ENCODE measurements around the gene DZIP1. TPM values are rescaled to one million over a fixed set of nuclear protein-coding genes. Genes with fewer than 3 reads are reported as not detected.
A peak's percentile ranks its signal among the peaks of the same experiment; 100 is the strongest.

Gene DZIP1
- total and polyA plus RNA-seq, 2 of the 13 experiments (the other 11 are each of a cell fraction or from before 2014, with no cell fraction given): 11.0 to 36.7 TPM

GRCh38 chr13:95676762-95677563 is 32.5 kb upstream of the DZIP1 start, which contains the start of gene DNAJC3 (continued):
- TF ChIP-seq MTF1 (CRISPR knock-in tag; IDR thresholded peaks at IDR 0.05) (peak; percentile 53; the same call in 1 of the 2 replicates), MXD3 (CRISPR knock-in tag; IDR thresholded peaks at IDR 0.05) (peak; percentile 93), ZNF749 (CRISPR knock-in tag; IDR thresholded peaks at IDR 0.05; ENCODE audit: borderline replicate concordance) (peak; percentile 43; the same call in 1 of the 2 replicates), TBX3 (IDR thresholded peaks at IDR 0.05; ENCODE audit: borderline replicate concordance) (no peak), ZNF530 (CRISPR knock-in tag; IDR thresholded peaks at IDR 0.05; ENCODE audit: low read depth) (no peak), MAFF (IDR thresholded peaks at IDR 0.05; ENCODE audit: low read depth, low read length) (no peak), NFIB (CRISPR knock-in tag; IDR thresholded peaks at IDR 0.05; ENCODE audit: borderline replicate concordance) (no peak), ZBTB2 (CRISPR knock-in tag; IDR thresholded peaks at IDR 0.05; ENCODE audit: low read depth) (peak; percentile 38; the same call in 1 of the 2 replicates), REST (IDR thresholded peaks at IDR 0.05; ENCODE audit: borderline replicate concordance in 1 of 2, low read depth in 1 of 2, low read length in 2 of 2) (peak in 1 of 2 experiments; percentile 32; a peak in 1 of 4 replicates), ZC3H4 (CRISPR knock-in tag; IDR thresholded peaks at IDR 0.05; ENCODE audit: borderline replicate concordance) (0 out of 2 replicates have a peak, but pooled peaks have one; percentile 7), RCOR2 (CRISPR knock-in tag; IDR thresholded peaks at IDR 0.05) (no peak), JUN (CRISPR knock-in tag; IDR thresholded peaks at IDR 0.05) (no peak), PPARG (CRISPR knock-in tag; conservative IDR thresholded peaks at IDR 0.05) (no peak), HOXA9 (CRISPR knock-in tag; IDR thresholded peaks at IDR 0.05; ENCODE audit: borderline replicate concordance) (no peak), MLX (CRISPR knock-in tag; IDR thresholded peaks at IDR 0.05) (no peak), NFIC (IDR thresholded peaks at IDR 0.05; ENCODE audit: low read length) (no peak), ZNF496 (CRISPR knock-in tag; IDR thresholded peaks at IDR 0.05; ENCODE audit: insufficient replicate concordance) (no peak), RELA (CRISPR knock-in tag; IDR thresholded peaks at IDR 0.05) (no peak), SATB2 (CRISPR knock-in tag; IDR thresholded peaks at IDR 0.05) (no peak; the same call in 1 of the 2 replicates), AGO2 (optimal IDR thresholded peaks at IDR 0.05; ENCODE audit: low read depth, low read length) (peak; percentile 73), REL (CRISPR knock-in tag; conservative IDR thresholded peaks at IDR 0.05) (no peak), ZFP82 (CRISPR knock-in tag; IDR thresholded peaks at IDR 0.05; ENCODE audit: borderline replicate concordance) (peak; percentile 82)

Data from HepG2 (cell line).